Coronary artery (tissue), 2 donors: ENCODE data around the gene PTPMT1.

ENCODE experiments used
- DNase-seq: peaks from one replicate; pipeline ENCODE4 v3.0.0-alpha.2; 2017; ENCODE audit warnings: low spot score
- H3K27ac ChIP-seq, 2 donors: fragments of 200-600 bp; sonication (generic); one replicate each; pipeline ENCODE4 v1.5.1; 2016 to 2019
- H3K4me3 ChIP-seq: fragments of 200-600 bp; sonication (generic); 2 replicates; pipeline ENCODE4 v1.5.1; 2016; ENCODE audit warnings: mild to moderate bottlenecking, moderate library complexity
- CTCF ChIP-seq: fragments of 200-600 bp; sonication (generic); IDR thresholded peaks from one replicate; pipeline ENCODE4 v1.5.1; 2019; ENCODE audit warnings: antibody characterized with exemption

Gene PTPMT1

GRCh38 chr11:47593492-47593933 lies 28.1 kb downstream of the PTPMT1 start:
- Histone ChIP-seq H3K27ac (no peak overlapping the region), H3K4me3 (peak overlapping the region; percentile 68)
- no peak for DNase-seq
- no peak for TF ChIP-seq CTCF

- peak within 1 kb of the TSS; percentile 68 for H3K4me3 ChIP-seq
- TF ChIP-seq CTCF: no peak
- DNase-seq: no peak
- no peak within 1 kb of the TSS for H3K27ac ChIP-seq
These were observed 28.8 kb downstream of the PTPMT1 start, which contains the start of gene C1QTNF4 for GRCh38 chr11:47593934-47594855. Gene C1QTNF4, minus strand, starts transcription at chr11:47594411. Its CDS starts 3,601 bp downstream, at chr11:47590810.

- H3K27ac ChIP-seq: no peak overlapping the region
- no peak for DNase-seq
- H3K4me3 ChIP-seq: no peak overlapping the region
- TF ChIP-seq CTCF: no peak
These were observed 29.6 kb downstream of the PTPMT1 start for GRCh38 chr11:47595029-47595428.

- Histone ChIP-seq H3K4me3 (no peak overlapping the region), H3K27ac (no peak overlapping the region)
- TF ChIP-seq CTCF: no peak
- DNase-seq: no peak
These were observed 30.6 kb downstream of the PTPMT1 start for GRCh38 chr11:47595967-47596366.

GRCh38 chr11:47599902-47600301 lies 34.5 kb downstream of the PTPMT1 start:
- TF ChIP-seq CTCF: no peak
- H3K27ac ChIP-seq: no peak overlapping the region
- H3K4me3 ChIP-seq: no peak overlapping the region
- DNase-seq: no peak

- Histone ChIP-seq H3K4me3 (no peak overlapping the region), H3K27ac (no peak overlapping the region)
- no peak for DNase-seq
- TF ChIP-seq CTCF: no peak
These were observed 37.9 kb downstream of the PTPMT1 start for GRCh38 chr11:47603295-47603694.

GRCh38 chr11:47605921-47606320 lies 40.5 kb downstream of the PTPMT1 start:
- no peak for DNase-seq
- Histone ChIP-seq H3K4me3 (no peak overlapping the region), H3K27ac (no peak overlapping the region)
- TF ChIP-seq CTCF: no peak
